HG02938 (cell line): Measurements from ENCODE around the gene PLXNB3.
A peak's percentile ranks its signal among the peaks of the same experiment; 100 is the strongest.
"Not testable (repeated sequence)": the region's sequence is repeated elsewhere in the genome, so short reads cannot be mapped to it uniquely, and the experiment has no call there.

Experiments
- ATAC-seq: cut with Tn5 transposase; IDR thresholded peaks from one replicate; pipeline ENCODE4 v1.9.1; 2021; ENCODE audit warnings: mild to moderate bottlenecking, moderate library complexity; ENCODE audit not compliant: unreplicated experiment

PLXNB3 gene

GRCh38 chrX:153763989-153764755, at the start of gene PLXNB3:
Gene PLXNB3 (plus strand): TSS chrX:153764249. CDS start chrX:153765536, 1,287 bp downstream.
- no peak for ATAC-seq

DNA sequence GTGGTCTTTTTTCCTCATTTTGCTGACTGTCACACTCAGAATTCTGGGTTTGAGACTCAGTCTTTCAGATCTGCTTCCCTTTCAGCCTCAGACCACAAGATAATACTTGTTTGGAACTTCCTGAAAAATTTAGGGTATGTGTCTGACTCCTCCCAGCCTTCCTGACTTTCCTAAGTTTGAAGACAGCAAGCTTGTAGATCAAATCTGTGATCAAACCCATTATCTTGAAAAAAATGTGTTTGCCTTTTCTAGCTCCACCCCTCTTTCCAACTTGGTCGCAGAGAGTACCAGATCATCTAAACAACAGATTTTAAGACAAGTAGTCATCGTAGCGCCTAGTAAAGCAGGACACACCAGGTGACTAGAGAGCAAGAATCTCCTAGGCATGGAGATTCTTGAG, 49.8 kb upstream of the PLXNB3 start:
- ATAC-seq: no peak

- no peak for ATAC-seq
These were observed 46.6 kb upstream of the PLXNB3 start for GRCh38 chrX:153717445-153717844.

DNA sequence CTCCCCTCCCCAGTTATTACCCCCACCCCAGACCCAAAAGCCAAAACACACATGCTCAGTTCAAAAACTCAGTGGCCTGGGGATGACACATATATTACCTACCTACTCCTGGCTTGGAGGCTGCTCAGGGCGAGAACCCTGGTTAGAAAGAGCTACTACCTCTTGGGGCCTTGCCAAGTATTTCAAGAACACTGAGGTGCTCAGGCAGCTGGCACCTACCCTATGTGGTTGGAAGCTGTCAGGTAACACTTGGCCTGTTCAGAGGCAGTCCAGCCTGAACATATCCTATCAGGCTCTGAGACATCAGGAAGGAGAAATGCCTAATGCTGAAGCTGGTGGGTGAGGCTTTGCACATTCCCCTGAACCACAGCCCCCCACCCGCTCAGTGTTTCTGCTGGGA, 44.8 kb upstream of the PLXNB3 start:
- no peak for ATAC-seq

DNA sequence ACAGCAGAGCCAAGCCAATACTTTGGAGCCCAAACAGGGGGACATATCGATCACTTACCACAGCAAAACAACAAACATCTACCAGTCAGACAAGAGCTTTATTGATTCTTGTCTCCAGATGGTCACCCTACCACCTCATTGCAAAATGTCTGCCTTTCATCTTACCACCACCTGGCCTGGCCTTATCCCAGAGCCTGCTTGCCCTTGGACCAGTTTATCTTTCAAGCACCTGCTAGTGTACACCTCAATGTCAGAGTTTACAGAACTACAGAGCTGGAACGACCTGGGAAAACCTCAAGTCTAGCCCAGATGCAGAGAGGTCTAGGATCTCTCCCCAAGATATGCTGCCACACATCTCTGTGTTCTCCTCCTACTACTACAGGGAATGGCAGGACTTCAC, 44.3 kb upstream of the PLXNB3 start:
- ATAC-seq: no peak

- no peak for ATAC-seq
These were observed 41.2 kb upstream of the PLXNB3 start for GRCh38 chrX:153722704-153723350.

GRCh38 chrX:153723351-153724251, 40.4 kb upstream of the PLXNB3 start:
- peak; percentile 40 for ATAC-seq

DNA sequence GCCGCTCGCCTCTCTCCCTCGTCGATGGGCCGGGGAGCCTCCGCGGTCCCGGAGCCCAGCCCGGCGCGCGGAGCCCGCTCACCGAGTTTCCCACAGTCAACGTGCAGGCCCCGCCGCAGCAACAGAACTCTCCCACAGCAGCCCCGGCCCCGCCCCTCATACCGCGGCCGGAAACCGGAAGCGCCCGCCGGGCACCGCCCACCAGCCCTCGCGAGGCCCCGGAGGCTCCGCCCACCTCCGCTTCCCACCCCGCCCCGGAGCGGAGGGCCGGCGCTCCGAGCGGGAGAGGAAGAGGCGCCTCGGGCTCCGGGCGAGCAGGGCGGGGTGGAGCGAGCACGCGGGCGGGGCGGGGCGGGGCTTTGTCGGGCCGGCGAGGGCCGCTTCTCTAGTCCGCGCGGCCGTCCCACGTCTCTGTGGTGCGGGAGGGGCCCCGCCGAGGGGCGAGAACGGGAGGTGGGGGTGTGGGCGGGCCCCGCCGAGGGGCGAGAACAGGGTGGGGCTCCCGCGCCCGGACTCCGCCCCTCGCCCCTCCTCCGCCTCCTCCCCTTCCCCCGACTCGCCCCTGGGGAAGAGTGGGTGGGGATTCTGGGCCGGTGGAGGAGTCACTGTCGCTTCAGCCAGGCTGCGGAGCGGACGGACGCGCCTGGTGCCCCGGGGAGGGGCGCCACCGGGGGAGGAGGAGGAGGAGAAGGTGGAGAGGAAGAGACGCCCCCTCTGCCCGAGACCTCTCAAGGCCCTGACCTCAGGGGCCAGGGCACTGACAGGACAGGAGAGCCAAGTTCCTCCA, 39.6 kb upstream of the PLXNB3 start, which contains the start of the genes ABCD1 and BCAP31:
Gene ABCD1 (plus strand): TSS at position 605 of the 787 bp plus-strand sequence. CDS start 411 bp downstream, outside the sequence.
Gene BCAP31 (minus strand): TSS at position 136 of the 787 bp plus-strand sequence. CDS start 1,143 bp downstream, outside the sequence.
- ATAC-seq: peak; percentile 51

DNA sequence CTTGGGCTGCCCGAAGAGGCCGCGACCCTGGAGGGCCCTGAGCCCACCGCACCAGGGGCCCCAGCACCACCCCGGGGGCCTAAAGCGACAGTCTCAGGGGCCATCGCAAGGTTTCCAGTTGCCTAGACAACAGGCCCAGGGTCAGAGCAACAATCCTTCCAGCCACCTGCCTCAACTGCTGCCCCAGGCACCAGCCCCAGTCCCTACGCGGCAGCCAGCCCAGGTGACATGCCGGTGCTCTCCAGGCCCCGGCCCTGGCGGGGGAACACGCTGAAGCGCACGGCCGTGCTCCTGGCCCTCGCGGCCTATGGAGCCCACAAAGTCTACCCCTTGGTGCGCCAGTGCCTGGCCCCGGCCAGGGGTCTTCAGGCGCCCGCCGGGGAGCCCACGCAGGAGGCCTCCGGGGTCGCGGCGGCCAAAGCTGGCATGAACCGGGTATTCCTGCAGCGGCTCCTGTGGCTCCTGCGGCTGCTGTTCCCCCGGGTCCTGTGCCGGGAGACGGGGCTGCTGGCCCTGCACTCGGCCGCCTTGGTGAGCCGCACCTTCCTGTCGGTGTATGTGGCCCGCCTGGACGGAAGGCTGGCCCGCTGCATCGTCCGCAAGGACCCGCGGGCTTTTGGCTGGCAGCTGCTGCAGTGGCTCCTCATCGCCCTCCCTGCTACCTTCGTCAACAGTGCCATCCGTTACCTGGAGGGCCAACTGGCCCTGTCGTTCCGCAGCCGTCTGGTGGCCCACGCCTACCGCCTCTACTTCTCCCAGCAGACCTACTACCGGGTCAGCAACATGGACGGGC, 38.8 kb upstream of the PLXNB3 start:
- ATAC-seq: no peak

- no peak for ATAC-seq
These were observed 38.2 kb upstream of the PLXNB3 start for GRCh38 chrX:153725832-153726285.

- peak; percentile 47 for ATAC-seq
These were observed 37.5 kb upstream of the PLXNB3 start for GRCh38 chrX:153726286-153727122.

DNA sequence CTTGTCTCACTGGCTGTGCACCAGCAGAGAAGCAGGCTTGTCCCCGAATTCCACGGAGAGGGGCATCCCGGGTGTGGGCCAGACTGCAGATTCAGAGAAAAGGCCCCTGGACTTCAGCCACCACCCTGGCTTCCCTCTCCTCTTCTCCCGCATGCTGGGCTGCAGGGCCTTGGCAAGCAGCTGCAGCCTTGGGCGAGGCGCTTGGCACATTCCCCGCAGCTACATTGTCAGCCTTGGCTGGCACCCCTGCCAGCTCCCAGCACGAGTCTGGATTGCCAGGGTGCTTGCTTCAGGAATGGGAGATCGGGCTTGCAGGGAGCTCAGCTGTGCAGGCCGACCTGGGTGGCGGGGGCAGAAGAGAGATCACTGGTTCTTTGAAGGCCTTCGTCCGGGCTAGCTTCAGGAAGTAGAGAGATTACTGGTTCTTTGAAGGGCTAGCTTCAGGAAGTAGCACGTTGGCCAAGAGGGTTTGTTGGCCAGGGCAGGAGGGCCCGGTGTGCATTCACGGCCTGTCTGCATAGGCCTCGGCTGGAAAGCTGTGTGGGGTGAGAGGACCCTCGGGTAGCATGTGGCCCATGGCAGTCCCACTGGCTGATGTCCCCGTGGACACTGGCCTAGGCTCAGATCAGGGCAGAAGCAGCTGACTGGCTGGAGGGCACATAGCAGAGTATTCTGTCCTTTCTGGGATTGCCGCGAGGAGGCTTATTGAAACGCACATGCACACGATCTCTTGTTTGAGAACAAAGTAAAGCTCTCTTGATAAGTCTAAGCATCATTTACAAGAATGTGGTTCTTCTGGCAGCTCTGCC, 36.7 kb upstream of the PLXNB3 start:
- no peak for ATAC-seq

DNA sequence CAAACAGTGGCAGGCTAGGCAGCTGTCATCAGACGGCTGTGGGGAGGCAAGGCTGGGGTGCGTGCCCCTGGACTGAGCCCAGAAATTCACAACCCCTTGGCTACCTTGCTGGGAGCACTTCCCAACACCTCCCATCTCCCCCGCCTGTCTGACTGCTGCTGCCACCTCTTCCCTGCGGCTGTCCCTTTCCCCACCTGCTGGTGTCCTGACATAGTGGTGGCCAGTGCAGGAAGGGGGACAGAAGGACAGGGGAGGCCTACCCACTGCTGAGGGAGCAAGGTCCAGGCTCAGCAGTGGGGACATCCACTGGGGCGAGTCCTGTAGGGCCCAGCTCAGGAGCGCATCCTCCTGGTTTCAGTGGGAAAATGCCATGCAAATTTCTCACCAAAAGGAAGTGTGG, 36.0 kb upstream of the PLXNB3 start:
- no peak for ATAC-seq

- ATAC-seq: no peak
These were observed 35.0 kb upstream of the PLXNB3 start for GRCh38 chrX:153728951-153729631.

DNA sequence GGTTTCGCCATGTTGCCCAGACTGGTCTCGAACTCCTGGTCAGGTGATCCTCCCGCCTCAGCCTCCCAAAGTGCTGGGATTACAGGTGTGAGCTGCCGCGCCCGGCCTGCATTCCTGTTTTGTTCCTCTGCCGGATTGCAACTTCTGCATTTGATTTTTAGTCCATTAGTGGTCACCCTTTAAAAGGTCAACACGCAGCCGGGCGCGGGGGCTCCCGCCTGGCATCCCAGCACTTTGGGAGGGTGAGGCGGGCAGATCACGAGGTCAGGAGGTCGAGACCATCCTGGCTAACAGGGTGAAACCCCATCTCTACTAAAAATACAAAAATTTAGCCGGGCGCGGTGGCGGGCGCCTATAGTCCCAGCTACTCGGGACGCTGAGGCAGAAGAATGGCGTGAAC, 33.9 kb upstream of the PLXNB3 start:
- ATAC-seq: not testable (repeated sequence)

- ATAC-seq: no peak
These were observed 32.8 kb upstream of the PLXNB3 start for GRCh38 chrX:153731117-153731844.

DNA sequence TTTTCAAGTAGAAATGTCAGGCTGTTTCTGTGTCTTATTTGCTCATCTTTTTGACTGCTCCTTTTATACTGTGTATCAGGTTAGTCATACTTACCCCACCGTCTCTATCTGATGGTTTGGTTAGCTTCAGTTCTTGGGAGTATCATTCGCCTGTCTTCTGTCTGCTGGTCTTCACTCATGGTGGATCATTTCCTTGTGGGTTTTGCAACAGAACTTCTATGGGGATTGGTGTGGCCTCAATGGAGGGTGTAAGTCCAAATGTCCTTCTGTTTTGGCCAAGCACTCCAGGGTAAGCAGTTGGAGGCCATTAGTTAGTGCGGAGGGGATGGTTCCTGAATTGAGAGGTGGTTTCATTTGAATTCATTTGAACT, 32.2 kb upstream of the PLXNB3 start:
- no peak for ATAC-seq
